Heart left ventricle (tissue), 16 donors: ENCODE results near the gene ZNF747. TPM values are rescaled to one million over a fixed set of nuclear protein-coding genes. Genes with fewer than 3 reads are reported as not detected.

Experiments used
- ATAC-seq, 4 donors: fragments of 200-7000 bp; cut with Tn5 transposase; one replicate each; pipeline ENCODE4 v1.9.1; 2020 to 2022; ENCODE audit warnings: moderate library complexity in 4 of 4, mild to moderate bottlenecking in 3 of 4, moderate number of reproducible peaks in 1 of 4
- DNase-seq, 5 donors: peaks; one replicate each; pipeline ENCODE4 v3.0.0-alpha.2; 2020
- H3K27ac ChIP-seq, 12 donors: fragments of 200-600 bp; sonication (generic) in 4 of 12; one replicate each; pipeline versions ENCODE4 v1.5.0 to v1.8.0; 2016 to 2022; ENCODE audit warnings: mild to moderate bottlenecking in 2 of 12
- H3K27me3 ChIP-seq, 9 donors: fragments of 200-600 bp; sonication (generic) in 2 of 9; one replicate each; pipeline versions ENCODE4 v1.5.1 to v1.8.0; 2016 to 2022; ENCODE audit warnings: mild to moderate bottlenecking in 3 of 9
- H3K36me3 ChIP-seq, 9 donors: fragments of 200-600 bp; sonication (generic) in 2 of 9; one replicate each; pipeline versions ENCODE4 v1.5.0 to v1.8.0; 2018 to 2022; ENCODE audit warnings: mild to moderate bottlenecking in 2 of 9
- H3K4me1 ChIP-seq, 12 donors: fragments of 200-600 bp; sonication (generic) in 4 of 12; one replicate each; pipeline versions ENCODE4 v1.5.0 to v1.8.0; 2016 to 2022; ENCODE audit warnings: mild to moderate bottlenecking in 3 of 12
- H3K4me3 ChIP-seq, 12 donors: fragments of 200-600 bp; sonication (generic) in 4 of 12; one replicate each; pipeline versions ENCODE4 v1.5.0 to v1.8.0; 2017 to 2022; ENCODE audit warnings: mild to moderate bottlenecking in 9 of 12, moderate library complexity in 4 of 12
- H3K9me3 ChIP-seq, 12 donors: fragments of 200-600 bp; sonication (generic) in 4 of 12; one replicate each; pipeline versions ENCODE4 v1.5.0 to v1.8.0; 2016 to 2022; ENCODE audit warnings: mild to moderate bottlenecking in 1 of 12
- POLR2A ChIP-seq, 2 donors: fragments of 450-650 bp; IDR thresholded peaks; one replicate each; pipeline ENCODE4 v1.6.1; 2017; ENCODE audit warnings: antibody characterized with exemption in 2 of 2, mild to moderate bottlenecking in 2 of 2, moderate library complexity in 2 of 2
- WGBS, 4 donors: extraction: QIAGEN DNeasy Blood & Tissue Kit in 2 of 4; methylation state at CpG; one replicate each; pipeline versions ENCODE4 v1.1.5 to v1.1.7; 2013 to 2018; 5-methylcytosine and 5-hydroxymethylcytosine counted together
- intact Hi-C, 10 donors: fragments of 100-400 bp; cut with DNase I; formaldehyde crosslinking; loops; one replicate each; pipeline versions ENCODE4 v1.11.1 to v1.14.2; 2022
- polyA plus RNA-seq, 2 donors: library from polyadenylated mRNA; stranded (reverse); fragments of 200-250 nt; gene quantifications; one replicate each; pipeline ENCODE4 v1.2.3, GENCODE V29; 2013
- total RNA-seq, 9 donors: library from RNA; depleted of rRNA in 2 of 9; stranded (reverse); fragments of >200 nt in 2 of 9; fragmentation: NEBNext Ultra II Directional in 3 of 9; extraction: Animal tissue kit (Norgen Biotek cat#: 25700) in 3 of 9; gene quantifications; one replicate each; pipeline versions ENCODE4 v1.1.0 to v1.2.4, GENCODE V29; 2016 to 2023
- TF ChIP-seq, protein P1 (sequence below), 12 donors: fragments of 200-600 bp; sonication (generic) in 4 of 12; IDR thresholded peaks; one replicate each; pipeline versions ENCODE4 v1.5.0 to v1.8.0; 2018 to 2022; ENCODE audit warnings: antibody characterized with exemption in 12 of 12, mild to moderate bottlenecking in 5 of 12
- donor health status: ischemic (EF 13 %, LVEDD 7.1; RV severe dilation, severe dysfunction).
- donor health status: healthy with polysubstance abuse.
- donor health status: DM: no; HTN: yes; CAD: no.
- donor health status: DM: no; HTN: no; CAD: no.
- donor health status: ischemic (EF 25% LVEDD 6.9; RV normal size, moderate dysfunction).
- donor health status: ischemic (EF 25% LVEDD 5.7; RV mildly dilated, moderate dysfunction).
- donor health status: healthy.
- donor health status: DM: yes; HTN: yes; CAD: no.
- donor health status: ischemic (EF 35%, LVEDD 5.7; RV mildly dilated, moderate dysfunction).
- donor health status: nonischemic (EF 11% LVEDD 7.7; RV severe dilation, severe dysfunction).
- donor health status: DM: yes; HTN: yes; CAD: no.
- donor health status: PGD.
- donor health status: ischemic (EF 29% LVEDD 5.4; RV normal size, mild dysfunction).
- donor health status: nonischemic (EF 23%, LVEDD 6.1; RV moderate dilation, normal function).

ZNF747 gene
- total and polyA plus RNA-seq, 11 donors: 8.6 to 15.2 (median 9.6) TPM

DNA sequence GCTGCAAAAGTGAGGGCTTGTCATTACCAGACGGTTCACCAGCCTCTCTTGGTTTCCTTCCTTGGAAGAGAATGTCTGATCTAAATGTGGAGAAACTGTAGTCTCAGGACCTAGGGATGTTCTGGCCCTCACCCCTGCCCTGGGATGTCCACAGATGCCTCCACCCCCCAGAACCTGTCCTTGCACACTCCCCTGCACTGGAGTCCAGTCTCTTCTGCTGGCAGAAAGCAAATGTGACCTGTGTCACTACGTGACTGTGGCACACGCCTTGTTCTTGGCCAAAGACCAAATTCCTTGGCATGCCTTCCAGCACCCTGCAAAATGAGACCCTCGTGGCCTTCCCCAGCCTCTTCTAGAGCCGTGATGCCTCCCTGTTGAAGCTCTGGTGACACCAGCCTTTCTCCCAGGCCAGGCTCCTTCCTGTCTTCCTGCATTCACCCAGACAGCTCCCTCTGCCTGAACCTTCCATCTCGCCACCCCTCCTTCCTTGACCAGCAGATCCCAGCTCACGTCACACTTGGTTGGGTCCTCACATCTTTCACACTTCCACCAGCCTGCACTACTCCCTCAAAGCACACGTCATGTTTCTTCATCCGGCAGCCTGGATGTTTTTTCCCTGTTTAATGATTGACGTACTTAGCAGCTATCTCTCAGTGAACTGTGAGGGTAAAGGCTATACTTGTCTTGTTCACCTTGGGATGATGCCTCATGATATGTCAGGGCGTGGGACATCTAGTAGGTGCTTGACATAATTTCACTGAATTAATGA, 12.6 kb downstream of the ZNF747 start:
- ATAC-seq (no peak), DNase-seq (no peak)
- H3K27ac ChIP-seq: no peak overlapping the region
- 44 to 50% (median 48%) methylated on average over 11 of the region's 11 CpGs for WGBS, 4 donors
- intact Hi-C loops: loop anchor here in 2 of 10 donors (10.0 kb wide), 2 partner anchors 133 to 457 kb away; partner anchors contain the start of genes ALDOA (in 1 of the 2), FBRS (in 1 of the 2) and PRR14 (in 1 of the 2)
- H3K27me3 ChIP-seq: no peaks in the 10 kb centered on the region
- TF ChIP-seq, protein P1, sequence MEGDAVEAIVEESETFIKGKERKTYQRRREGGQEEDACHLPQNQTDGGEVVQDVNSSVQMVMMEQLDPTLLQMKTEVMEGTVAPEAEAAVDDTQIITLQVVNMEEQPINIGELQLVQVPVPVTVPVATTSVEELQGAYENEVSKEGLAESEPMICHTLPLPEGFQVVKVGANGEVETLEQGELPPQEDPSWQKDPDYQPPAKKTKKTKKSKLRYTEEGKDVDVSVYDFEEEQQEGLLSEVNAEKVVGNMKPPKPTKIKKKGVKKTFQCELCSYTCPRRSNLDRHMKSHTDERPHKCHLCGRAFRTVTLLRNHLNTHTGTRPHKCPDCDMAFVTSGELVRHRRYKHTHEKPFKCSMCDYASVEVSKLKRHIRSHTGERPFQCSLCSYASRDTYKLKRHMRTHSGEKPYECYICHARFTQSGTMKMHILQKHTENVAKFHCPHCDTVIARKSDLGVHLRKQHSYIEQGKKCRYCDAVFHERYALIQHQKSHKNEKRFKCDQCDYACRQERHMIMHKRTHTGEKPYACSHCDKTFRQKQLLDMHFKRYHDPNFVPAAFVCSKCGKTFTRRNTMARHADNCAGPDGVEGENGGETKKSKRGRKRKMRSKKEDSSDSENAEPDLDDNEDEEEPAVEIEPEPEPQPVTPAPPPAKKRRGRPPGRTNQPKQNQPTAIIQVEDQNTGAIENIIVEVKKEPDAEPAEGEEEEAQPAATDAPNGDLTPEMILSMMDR (IDR thresholded peaks at IDR 0.05): no peak
- TF ChIP-seq POLR2A (IDR thresholded peaks at IDR 0.05): no peak
- H3K36me3 ChIP-seq: peaks cover 0 to 42% (median 8%) of the 10 kb centered on the region in 9 donors
- H3K4me3 ChIP-seq: no peak overlapping the region
- H3K4me1 ChIP-seq: peaks cover 0 to 26% (median 7%) of the 10 kb centered on the region in 12 donors
- no peaks in the 10 kb centered on the region for H3K9me3 ChIP-seq

DNA sequence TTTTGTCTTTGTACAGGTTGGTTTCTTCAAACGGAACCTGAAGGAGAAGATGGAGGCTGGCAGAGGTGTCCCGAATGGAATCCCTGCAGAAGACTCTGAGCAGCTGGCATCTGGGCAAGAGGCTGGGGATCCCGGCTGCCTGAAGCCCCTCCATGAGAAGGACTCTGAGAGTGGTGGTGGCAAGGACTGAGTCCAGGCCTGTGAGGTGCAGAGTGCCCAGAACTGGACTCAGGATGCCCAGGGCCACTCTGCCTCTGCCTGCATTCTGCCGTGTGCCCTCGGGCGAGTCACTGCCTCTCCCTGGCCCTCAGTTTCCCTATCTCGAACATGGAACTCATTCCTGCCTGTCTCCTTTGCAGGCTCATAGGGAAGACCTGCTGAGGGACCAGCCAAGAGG, 13.2 kb downstream of the ZNF747 start:
- H3K4me3 ChIP-seq: no peak overlapping the region
- no peak for DNase-seq
- H3K4me1 ChIP-seq: peaks cover 0 to 26% (median 7%) of the 10 kb centered on the region in 12 donors
- WGBS, 4 donors: 89 to 96% (median 92%) methylated on average over 5 to 7 of the region's 7 CpGs
- intact Hi-C loops: loop anchor here in 2 of 10 donors (10.0 kb wide), 2 partner anchors 133 to 457 kb away; partner anchors contain the start of genes ALDOA (in 1 of the 2), FBRS (in 1 of the 2) and PRR14 (in 1 of the 2)
- ATAC-seq: no peak
- H3K36me3 ChIP-seq: peaks cover 0 to 47% (median 8%) of the 10 kb centered on the region in 9 donors
- H3K9me3 ChIP-seq: no peaks in the 10 kb centered on the region
- no peak for TF ChIP-seq POLR2A (IDR thresholded peaks at IDR 0.05)
- TF ChIP-seq, protein P1 (IDR thresholded peaks at IDR 0.05): no peak
- H3K27me3 ChIP-seq: no peaks in the 10 kb centered on the region
- H3K27ac ChIP-seq: no peak overlapping the region

DNA sequence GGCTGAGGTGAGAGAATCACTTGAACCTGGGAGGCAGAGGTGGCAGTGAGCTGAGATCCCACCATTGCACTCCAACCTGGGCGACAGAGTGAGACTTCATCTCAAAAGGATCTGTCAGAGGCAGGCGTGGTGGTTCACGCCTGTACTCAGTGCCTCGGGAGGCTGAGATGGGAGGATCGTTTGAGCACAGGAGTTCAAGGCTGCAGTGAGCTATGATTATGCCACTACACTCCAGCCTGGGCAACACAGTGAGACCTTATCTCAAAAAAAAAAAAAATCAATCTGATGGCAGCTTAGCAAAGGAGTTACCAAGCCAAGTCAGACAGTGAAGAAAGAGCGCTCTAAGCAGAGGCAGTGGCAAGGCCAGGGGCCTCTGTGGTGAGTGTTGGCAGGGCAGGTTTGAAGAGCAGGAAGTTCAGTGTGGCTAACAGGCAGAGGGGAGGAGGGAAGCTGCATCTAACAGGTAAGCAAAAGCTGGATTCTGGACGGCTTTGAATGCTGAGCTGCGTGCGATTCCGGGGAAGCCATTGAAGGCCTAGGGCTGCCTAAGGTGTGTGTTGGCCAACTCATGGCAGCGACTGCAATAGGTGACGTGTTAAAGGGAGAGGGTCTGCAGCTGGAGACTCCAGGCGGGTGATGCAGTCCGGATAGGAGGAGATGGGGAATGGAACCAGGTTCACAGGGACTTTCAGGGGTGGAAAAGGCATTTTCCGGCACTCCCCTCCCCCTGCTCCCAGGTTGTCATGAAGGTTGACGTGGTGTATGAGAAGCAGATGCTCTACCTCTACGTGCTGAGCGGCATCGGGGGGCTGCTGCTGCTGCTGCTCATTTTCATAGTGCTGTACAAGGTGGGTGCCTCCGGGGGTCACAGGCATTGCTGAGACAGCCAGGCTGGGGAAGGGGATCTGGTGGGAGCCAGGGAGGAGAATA, 15.3 kb downstream of the ZNF747 start:
- ATAC-seq (no peak), DNase-seq (peak in 1 of 5 donors; percentile 9)
- no peak for TF ChIP-seq POLR2A (IDR thresholded peaks at IDR 0.05)
- TF ChIP-seq, protein P1 (IDR thresholded peaks at IDR 0.05): no peak
- no peaks in the 10 kb centered on the region for H3K9me3 ChIP-seq
- H3K4me1 ChIP-seq: peaks cover 0 to 8% (median 1%) of the 10 kb centered on the region in 12 donors
- H3K4me3 ChIP-seq: no peak overlapping the region
- intact Hi-C loops: loop anchor here in 2 of 10 donors (5.0 to 10.0 kb wide), 3 partner anchors 52 to 455 kb away; partner anchors contain the start of genes ALDOA (in 1 of the 2), FBRS (in 1 of the 2) and PRR14 (in 1 of the 2)
- H3K27me3 ChIP-seq: no peaks in the 10 kb centered on the region
- H3K36me3 ChIP-seq: peaks cover 0 to 62% (median under 1%) of the 10 kb centered on the region in 9 donors
- 89 to 91% (median 90%) methylated on average over 20 of the region's 20 CpGs for WGBS, 4 donors
- no peak overlapping the region for H3K27ac ChIP-seq
